ENCODE measurements around the gene HCN4.

HCN4 gene

DNA sequence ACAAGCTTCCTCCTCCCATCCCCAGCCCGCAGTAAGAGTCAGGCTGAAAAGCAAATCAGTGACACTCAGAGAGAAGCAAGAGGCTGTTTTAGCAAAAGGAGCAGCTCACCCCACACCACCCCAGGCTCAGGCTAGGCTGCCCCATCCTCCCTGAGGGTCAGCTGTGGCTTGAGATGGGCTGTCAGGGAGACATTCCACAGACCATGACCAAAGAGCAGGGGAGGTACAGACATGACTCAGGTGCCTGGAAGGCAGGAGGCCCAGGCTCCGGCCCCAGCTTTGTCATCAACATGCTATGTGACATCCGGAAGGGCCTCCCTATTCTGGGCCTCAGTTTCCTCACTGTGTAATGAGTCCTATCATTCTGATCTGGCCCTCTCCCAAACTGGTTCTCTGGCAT lies 24.7 kb downstream of the HCN4 start:
- DNase-seq (ENCODE audit: low read depth) = no peak

DNA sequence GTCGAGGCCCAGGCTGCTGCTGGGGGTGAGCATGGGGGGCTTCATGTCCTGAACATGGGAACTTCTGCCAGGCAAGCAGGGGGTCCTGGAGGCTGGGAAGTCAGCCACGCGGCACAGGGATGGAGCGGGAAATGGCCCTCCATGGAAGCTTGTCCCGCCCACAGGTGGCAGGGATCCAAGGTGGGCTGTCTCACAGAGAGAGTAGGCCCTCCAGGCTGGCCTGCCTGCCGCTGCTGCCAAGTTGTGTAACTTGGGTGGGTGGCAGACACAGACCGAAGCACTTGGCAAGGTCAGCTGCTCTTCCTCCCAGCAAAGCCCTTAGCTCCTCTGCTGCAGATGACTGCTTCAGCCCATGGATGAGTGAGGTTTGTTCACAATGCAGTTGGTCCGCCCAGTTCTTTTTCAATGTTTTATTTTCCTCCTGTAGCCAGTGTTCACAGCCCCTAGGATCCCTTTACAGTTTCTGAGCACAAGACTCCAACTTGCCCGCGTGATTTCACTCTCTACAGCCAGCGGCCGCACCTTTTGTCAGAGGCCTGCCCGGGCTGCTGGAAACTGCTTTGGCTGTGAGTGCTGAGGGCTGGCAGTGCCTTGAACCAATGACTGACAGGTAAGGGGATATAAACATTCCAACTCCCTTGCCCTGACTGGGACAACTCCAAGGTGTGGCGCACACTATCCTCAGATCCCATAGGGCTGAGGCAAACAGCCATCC lies 26.7 kb downstream of the HCN4 start:
- DNase-seq (ENCODE audit: low read depth) = no peak

DNA sequence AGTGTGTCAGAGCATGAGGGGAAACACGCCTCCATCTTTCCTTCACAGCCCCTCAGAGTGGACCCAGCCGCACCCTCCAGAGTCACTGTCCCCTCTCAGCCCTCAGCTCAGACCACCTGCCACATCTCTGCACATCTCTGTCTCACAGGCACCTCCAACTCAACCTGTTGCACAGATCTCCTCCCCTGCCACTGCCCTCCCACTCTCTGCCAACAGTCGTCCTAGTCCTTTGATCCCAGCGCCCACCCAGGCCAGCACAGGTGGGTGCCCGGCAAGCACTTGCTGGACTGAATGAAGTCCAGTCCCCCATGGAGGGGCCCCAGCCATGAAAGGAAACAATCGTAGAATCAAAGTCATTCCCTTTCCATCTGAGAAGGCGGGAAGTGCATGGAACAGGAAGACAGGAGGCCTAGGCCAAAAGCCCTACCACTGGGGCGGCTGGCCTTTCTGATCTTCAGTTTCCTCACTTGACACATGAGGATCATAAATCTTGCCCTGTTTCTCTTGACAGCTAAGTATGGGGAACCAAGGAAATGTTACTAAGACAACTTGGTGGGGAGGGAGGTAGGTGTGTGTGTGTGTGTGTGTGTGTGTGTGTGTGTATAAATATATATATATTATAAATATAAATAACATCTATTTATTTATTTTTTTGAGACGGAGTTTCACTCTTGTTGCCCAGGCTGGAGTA lies 28.1 kb downstream of the HCN4 start:
- no peak for DNase-seq (ENCODE audit: low read depth)

DNA sequence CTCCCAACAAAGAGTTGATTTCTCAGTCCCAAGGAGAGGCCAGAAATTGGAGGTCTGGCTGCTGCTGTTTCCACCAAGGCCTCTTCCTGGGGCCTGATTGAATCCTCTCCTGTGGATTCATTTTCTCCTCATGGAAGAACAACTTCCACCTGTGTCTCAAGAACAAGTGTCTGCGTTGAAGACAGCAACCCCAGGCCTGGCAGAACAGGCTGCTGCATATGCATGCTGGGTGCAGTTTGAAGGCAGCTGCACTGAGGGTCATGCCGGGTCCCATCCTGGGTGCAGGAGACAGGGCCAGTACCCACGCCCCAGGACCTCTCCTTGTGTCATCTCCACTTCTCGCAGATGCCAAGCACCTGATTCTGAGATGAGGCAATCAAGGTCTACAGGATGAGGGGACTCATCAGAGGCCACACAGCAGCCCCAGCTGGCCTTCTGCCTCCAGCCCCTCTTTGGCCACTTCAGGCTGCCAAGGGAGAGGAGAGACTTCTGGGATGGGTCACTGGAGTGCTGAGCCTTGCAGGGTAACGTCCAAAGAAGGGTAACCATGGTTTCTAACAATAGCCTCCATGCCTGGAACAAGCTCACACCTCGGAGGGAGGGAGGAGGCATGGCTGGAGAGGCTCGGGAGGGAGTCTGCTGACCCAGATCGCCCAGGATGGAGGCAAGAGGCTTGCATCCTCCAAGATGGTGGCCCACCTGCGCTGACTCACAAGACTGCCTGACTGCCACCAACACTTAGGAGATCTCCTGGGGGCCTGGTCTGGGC lies 30.0 kb downstream of the HCN4 start:
- DNase-seq (ENCODE audit: low read depth) = no peak

DNA sequence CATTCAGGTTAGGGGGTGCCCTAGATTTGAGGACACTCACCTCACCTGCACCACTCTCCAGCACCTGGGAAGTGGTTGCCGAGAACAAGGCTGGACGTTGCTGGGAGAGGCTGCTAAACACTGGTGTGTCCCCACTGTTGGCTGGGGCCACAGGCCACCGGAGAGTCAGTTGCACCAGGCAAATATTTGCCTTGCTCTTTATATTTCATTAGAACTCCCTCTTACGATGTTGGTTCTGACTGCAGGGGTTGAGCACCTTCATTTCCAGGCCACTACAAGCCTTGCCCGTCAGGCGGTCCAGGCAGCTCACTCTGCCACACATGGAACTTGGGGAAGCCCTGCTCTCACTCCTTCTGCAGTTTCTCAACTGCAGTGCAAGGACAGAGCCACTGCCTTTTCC lies 30.7 kb downstream of the HCN4 start:
- no peak for DNase-seq (ENCODE audit: low read depth)

DNA sequence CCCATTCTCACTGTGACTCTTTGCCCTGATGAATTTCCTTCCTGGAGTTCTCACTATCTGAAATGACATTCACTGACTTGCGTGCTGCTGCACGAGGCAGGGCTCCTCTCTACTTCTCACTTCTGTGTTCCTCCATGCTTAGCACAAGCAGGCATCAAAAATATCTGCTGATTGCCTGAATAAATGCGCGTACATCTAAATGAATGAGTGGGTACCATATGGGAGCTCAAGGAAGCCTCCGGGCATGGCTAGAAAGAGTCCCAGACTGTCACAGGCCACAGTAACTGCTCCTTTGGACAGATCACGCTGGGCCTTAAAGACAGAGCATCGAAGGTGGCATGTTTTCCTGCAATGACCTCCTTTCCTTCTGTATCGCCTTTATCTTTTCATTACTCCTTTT lies 31.6 kb downstream of the HCN4 start:
- no peak for DNase-seq (ENCODE audit: low read depth)

DNA sequence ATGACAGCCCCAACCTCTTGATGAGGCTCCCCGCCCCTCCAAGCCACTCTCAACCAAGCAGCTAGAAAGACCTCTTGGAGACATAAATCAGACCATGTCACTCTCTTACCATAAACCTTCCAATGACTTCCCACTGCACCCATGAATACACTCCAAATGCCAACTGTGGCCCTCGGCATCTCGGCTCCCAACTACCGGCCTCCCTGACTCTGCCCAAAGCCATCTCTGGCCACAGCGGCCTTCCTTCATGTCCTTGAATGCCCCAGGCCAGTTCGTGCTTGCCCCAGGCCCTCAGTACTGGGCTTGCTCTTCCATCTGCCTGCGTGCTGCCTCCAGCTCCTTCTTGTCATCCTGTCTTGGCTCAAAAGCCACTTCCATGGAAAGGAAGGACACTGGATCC lies 32.0 kb downstream of the HCN4 start:
- no peak for DNase-seq (ENCODE audit: low read depth)

DNA sequence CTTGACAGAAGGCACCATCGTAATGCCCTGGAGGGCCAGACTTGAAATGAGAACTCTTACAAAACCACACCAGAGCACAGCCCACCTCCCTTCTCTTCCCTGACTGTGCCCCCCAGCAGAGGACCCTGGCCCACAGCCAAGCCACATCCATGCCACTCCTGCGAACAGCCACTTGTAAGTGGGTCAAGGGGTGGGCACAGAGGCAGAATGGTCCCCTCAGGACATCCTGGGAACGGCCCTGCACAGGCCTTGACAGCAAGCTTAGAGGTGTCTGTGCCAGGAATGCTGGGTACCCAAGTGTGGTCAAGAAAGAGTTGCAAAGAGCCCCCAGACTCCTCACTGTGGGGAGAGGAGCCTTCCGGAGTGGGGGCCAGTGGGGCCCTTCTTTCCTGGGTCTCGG lies 33.3 kb downstream of the HCN4 start:
- no peak for DNase-seq (ENCODE audit: low read depth)

DNA sequence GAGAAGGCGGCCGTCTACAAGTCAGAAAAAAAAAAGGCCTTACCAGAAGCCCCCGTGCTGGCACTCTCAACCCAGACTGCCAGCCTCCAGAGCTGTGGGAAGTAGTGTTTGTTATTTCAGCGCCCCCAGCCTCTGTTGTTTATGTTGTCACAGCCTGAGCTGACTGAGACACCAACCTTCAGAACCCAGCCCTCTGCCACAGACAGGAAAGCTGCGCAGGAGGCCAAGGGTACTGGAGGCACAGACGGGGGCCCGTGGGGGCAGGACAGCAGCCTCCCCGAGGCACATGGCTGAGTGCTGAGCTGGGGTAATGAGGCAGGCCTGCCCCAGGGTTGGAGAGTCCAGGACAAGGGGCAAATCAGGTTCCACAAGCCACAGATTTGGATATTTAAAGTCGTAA lies 33.7 kb downstream of the HCN4 start:
- DNase-seq (ENCODE audit: low read depth) = no peak

DNA sequence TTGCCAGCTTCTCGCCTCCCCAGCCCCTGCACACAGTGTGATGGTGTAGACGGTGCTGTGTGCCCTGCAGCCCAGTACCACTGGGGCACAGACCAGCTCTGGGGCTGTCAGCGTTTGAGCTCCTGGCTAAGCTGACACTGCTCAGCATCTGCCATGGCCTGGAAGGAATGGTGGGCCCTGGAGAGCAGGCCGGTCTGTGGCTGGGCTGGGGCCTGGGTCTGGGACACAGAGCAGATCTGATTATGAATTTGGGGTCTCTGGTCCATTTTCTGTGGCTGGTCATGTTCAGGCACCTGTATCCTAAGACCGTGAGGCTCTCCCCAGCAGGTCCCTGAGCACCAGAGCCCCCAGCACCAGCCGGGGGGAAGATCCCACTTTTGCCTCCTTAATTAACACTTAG lies 34.7 kb downstream of the HCN4 start:
- no peak for DNase-seq (ENCODE audit: low read depth)

DNA sequence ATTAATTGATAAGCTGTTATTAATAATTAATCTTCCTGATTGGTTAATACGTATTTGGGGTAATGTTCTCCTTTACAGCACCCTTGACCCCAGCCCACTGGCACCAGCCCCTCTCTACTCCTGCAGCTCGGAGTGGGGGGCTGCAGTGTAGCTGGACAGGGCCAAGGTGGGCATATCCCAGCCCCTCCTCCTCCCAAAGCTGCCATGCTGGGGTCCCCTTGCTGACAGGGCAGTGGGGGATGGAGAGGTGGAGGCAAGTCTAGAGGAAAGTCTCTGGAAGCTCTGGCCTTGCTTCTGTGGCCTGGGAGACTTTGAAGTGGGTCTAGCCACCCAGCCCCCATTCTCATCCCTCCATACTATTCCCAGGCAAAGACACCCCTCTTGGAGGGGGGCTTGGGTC lies 35.8 kb downstream of the HCN4 start:
- no peak for DNase-seq (ENCODE audit: low read depth)

DNA sequence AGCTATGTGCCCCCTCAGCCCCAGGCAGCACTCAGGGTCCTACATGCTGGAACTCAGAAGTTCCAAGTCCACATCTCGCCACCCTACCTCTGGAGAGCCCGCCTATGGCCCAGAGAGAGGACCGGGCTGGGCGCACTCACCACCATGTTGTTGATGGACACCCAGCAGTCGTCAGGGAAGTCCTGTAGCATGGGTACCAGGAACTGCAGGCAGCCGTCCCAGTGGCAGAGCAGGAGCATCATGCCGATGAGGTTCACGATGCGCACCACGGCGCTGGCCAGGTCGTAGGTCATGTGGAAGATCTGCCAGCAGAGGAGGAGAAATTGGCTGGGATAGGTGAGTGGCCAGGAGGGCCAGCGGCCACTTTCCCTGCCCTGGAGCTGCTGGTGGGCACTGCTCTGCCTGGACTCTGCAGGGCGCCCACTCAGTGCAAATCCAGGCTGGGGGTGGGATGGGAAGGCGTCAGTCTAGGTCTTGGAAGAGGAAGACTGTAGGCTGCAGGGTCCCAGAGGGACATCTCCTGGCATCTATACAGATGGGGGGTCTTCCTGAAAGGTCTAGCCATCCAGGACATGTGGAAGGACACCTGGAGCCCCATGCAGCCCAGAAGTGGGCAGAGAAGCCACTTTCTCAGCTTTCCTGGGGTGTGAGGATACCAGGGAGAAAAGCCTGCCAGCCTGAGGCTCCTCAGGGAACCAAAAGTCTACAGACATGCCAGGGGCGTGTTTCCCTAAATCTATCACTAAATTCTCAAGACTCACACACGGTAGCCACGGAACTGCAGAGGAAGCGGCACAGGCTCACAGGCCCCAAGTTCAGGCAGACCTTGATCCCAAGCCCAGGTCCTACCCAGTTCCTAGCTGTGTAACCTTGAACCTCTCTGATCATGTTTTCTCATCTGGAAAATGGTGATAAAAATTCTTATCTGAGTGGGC lies 36.5 kb downstream of the HCN4 start:
- no peak for DNase-seq (ENCODE audit: low read depth)

DNA sequence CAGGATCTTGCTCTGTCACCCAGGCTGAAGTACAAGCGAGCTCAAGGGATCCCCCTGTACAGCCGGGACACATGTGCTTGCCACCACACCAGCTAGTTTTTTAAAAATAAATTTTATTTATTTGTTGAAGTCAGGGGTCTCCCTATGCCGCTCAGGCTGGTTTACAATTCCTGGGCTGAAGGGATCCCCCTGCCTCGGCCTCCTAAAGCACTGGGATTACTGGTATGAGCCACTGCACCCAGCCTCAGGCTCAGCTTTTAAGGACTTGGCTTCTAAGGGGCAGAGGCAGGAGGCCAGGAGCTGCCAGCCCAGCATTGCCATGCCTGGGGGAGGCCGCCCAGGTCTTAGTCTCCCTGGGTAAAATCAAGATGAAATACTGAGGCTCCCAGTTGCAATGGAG lies 37.3 kb downstream of the HCN4 start:
- no peak for DNase-seq (ENCODE audit: low read depth)

DNA sequence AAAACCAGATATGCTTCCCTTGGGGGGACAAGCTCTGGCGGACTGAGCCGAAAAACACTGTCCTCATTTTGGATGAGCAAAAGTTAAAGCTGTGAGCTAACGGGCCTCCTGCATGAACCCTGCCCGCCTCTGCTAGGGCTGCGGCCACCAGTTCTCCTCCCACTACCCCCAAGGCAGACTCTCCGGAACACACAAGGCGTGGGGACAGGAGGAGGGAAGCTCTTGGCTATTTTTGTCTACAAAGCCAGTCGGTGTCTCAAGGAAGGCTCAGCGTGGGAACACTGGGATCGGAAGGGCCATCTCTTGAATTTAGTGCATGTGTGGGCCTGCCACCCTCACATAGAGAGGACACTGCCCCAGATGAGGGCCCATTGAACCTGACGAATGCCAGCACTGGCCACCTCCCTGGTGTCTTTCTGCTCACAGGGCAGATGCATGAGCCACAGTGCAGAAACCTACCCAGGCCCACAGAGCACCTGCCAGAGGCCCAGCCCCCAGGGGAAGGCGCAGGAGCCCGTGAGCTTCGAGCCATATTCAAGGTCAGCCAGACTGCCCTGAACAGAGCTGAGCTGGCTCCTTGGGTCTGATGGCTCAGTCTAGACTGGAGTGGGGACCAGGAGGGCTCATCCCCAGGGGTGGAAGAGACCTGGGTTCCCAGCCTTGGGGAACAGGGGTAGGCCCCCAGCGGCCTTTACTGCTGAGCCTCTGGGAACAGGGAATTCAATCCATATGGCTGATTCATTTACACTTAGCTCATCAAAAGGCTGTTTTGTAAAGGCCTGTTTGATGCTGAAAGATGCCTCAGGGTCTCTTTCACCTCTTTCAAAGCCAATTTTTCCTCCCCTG lies 38.3 kb downstream of the HCN4 start:
- no peak for DNase-seq (ENCODE audit: low read depth)

DNA sequence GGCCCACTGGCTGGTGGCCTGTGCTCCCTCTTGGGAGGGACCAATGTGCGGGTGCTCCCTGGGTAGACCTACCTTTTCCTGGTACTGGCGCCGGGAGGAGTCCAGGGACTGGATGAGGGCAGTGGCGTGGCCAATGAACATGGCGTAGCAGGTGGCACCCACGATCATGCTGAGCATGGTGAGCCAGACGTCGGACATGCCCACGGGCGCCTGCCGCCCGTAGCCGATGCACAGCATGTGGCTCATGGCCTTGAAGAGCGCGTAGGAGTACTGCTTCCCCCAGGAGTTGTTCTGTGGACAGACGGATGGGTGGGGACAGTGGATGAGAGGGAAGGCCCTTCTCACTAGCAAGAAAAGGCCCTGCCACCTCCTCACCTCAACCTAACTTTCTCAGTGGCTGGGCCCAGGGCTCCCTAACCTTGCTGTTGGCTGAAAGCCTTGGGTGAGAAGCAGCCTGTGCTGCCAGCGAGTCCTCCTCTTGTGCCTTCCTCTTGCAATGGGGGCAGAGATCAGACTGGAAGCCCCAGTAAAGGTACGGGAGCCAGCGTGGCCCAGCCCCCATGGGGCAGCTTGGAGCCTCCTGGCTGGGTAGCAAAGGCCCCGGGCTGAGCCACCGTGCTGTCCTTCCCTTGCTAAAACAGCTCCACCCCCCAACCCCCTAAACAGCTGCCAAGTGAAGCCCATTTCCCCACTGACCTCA lies 39.1 kb downstream of the HCN4 start:
- no peak for DNase-seq (ENCODE audit: low read depth)

DNA sequence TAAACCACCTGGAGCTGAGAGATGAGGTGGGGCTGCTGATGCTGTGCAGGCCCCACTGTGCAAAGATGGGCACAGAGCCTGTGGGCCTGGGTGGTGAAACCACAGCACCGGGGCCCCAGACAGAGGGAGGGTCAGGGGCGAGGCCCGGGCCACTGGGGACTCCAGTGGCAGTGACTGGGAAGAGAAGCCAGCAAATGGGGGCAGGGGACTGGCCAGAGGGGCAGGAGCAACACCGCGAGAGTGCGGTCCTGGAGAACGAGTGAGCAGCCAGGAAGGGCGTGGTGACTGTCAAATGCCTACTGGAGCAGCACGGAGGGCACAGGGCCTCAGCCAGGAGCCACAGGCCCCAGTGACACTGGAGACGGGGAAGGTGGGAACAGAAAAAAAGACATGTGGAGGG lies 39.8 kb downstream of the HCN4 start:
- no peak for DNase-seq (ENCODE audit: low read depth)

DNA sequence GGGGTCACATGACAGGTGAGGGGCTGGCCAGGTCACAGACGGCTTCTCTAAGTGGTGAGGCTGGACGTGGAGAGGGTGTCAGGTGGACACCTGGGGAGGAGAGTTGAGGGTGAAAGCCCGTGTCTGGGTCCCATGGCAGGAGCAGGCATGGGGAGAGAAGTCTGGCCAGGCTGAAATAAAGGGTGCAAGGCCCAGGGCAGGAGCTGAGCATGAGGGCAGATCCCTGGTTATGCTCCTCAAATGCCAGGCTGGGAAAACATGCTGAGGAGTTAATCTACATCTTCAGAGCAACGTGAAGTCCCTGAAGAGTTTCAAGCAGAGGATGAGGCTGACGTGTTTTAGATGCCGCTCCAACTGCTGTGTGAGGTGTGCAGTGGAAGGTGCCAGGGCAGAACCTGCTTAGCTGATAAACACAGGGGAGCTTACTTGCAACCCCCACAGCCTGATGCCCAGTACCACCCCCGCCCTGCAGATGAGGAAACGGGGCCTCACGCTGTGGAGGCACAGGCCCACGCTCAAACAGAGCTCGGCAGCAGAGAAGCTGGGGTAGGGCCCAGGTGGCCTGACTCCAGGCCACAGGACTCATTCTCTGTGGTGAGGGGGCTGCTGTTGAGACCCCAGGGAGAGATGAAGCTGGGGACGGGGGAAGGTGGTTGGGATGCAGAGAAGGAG lies 40.5 kb downstream of the HCN4 start:
- DNase-seq (ENCODE audit: low read depth) = no peak

DNA sequence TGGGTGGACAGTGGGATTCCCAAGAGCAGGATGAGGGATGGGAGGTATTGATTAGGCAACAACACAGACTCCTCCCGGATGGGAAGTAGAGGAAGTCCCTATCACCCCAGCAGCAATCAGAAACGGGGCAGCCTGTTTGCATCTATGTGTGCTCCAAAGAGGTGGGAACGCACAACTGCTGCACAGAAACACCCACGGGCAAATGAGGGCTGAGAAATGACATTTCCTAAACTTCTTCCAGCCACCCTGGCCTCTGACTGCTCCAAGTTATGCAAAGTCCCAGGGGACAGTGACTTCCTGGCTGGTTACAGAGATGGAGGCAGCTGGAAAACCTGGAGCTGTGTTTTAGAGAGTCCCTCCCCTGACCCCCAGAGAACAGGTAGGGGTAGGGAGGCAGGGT lies 42.6 kb downstream of the HCN4 start:
- no peak for DNase-seq (ENCODE audit: low read depth)

DNA sequence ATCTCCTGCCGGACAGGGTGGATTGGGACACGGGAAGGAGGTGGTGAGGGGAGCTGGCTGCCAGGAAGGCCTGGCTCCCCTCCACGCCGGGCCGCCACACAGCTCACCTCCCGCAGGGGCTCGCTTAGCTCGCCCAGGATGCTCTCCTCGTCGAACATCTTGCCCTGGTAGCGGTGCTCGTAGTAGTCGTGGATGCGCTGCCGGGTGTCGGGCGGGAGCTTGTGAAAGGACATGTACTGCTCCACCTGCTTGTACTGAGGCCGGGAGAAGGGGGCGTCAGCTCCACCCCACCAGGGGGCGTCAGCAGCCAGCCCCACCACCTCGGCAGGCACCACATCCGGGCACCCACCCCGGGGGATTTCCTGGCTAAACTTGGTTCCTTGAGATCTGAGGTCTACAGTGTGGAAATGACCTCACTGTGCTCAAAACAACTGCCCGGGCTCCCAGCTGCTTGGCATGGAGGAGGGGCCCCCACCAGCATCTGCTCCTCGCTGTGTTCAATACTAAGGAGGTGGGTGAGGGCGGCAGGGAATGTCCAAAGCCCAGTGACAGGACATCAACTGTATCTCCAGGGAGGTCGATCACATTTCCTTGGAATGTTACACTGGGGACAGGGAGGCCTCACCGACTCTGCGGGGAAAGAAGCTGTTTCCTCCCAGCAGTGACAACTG lies 43.4 kb downstream of the HCN4 start:
- DNase-seq (ENCODE audit: low read depth) = no peak
